Right renal cortex interstitium (tissue), 3 donors: ENCODE results near the gene MUSK. TPM values are rescaled to one million over a fixed set of nuclear protein-coding genes. Genes with fewer than 3 reads are reported as not detected.

ENCODE experiments used
- DNase-seq, 3 donors: peaks; one replicate each; pipeline ENCODE4 v3.0.0-alpha.2; 2013; ENCODE audit warnings: low read depth in 3 of 3, low spot score in 2 of 3
- polyA plus RNA-seq, 3 donors: library from polyadenylated mRNA; unstranded; fragments of 120-200 nt; gene quantifications; one replicate each; pipeline ENCODE4 v1.2.1, GENCODE V29; 2013; ENCODE audit not compliant: insufficient read length in 3 of 3

Gene MUSK
- polyA plus RNA-seq, 3 donors = 0.14 TPM; not detected in 2

GRCh38 chr9:110847671-110848070 lies 179.1 kb downstream of the MUSK start:
- no peak for DNase-seq

- DNase-seq = no peak
Observed at GRCh38 chr9:110850401-110851135, 182.0 kb downstream of the MUSK start.

Other genes with a start within 250 kb of the MUSK start
- gene SVEP1, start 89.0 kb upstream of the MUSK start, polyA plus RNA-seq = 1 to 10 TPM; 6.1 to 8.0 (median 7.0) TPM